Esophagus squamous epithelium (tissue), 4 donors: Measurements from ENCODE around the gene TSHZ2.

Source experiments
- POLR2A ChIP-seq, 4 donors: fragments of 450-650 bp; IDR thresholded peaks; one replicate each; pipeline ENCODE4 v1.6.1; 2017; ENCODE audit warnings: antibody characterized with exemption in 4 of 4, mild to moderate bottlenecking in 4 of 4, moderate library complexity in 3 of 4
- TF ChIP-seq, protein P1 (sequence below), 6 experiments: fragments of 450-650 bp in 4 of 6; fragments of 200-600 bp in 2 of 6; sonication (generic) in 2 of 6; IDR thresholded peaks; one replicate each; pipeline ENCODE4 v1.5.1; 2016 to 2019; ENCODE audit warnings: antibody characterized with exemption in 6 of 6, mild to moderate bottlenecking in 4 of 6, moderate library complexity in 4 of 6

DNA sequence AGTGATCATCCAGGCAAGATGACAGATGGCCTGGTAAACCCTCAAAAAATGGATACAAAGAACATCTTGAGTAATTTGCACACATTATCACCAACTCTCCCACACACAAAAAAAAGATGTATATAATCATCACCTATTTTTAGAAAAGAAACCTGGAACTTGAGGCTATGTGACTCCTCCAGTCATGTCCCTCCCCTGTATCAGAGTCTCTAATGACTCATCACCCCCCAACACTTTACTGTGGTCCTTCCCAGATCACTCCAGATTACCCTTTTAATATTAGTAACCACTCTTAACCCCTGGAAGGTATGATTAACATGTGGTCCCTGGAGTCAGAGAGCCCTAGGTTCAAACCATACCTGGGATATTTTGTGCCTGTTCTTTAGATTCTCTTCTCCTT is 476.7 kb downstream of the TSHZ2 start:
- TF ChIP-seq, protein P1, sequence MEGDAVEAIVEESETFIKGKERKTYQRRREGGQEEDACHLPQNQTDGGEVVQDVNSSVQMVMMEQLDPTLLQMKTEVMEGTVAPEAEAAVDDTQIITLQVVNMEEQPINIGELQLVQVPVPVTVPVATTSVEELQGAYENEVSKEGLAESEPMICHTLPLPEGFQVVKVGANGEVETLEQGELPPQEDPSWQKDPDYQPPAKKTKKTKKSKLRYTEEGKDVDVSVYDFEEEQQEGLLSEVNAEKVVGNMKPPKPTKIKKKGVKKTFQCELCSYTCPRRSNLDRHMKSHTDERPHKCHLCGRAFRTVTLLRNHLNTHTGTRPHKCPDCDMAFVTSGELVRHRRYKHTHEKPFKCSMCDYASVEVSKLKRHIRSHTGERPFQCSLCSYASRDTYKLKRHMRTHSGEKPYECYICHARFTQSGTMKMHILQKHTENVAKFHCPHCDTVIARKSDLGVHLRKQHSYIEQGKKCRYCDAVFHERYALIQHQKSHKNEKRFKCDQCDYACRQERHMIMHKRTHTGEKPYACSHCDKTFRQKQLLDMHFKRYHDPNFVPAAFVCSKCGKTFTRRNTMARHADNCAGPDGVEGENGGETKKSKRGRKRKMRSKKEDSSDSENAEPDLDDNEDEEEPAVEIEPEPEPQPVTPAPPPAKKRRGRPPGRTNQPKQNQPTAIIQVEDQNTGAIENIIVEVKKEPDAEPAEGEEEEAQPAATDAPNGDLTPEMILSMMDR (IDR thresholded peaks at IDR 0.05), result no peak
- TF ChIP-seq POLR2A (IDR thresholded peaks at IDR 0.05), result no peak
